KMS-11 (cell line): ENCODE results near the gene ZNF516.

Experiments used
- H2AFZ ChIP-seq: fragments of 200-600 bp; sonication (generic); 2 replicates; pipeline ENCODE4 v1.6.1; 2016; ENCODE audit warnings: antibody characterized with exemption, mixed run types, low read depth
- H3K27ac ChIP-seq: fragments of 200-600 bp; sonication (generic); 2 replicates; pipeline ENCODE4 v1.6.1; 2016; ENCODE audit warnings: mild to moderate bottlenecking, mixed run types
- H3K27me3 ChIP-seq: fragments of 200-600 bp; sonication (generic); 2 replicates; pipeline ENCODE4 v1.6.1; 2017; ENCODE audit warnings: mild to moderate bottlenecking, low read depth, mixed run types, moderate library complexity; ENCODE audit not compliant: insufficient read depth
- H3K36me3 ChIP-seq: fragments of 200-600 bp; sonication (generic); 2 replicates; pipeline ENCODE4 v1.6.1; 2017; ENCODE audit warnings: mild to moderate bottlenecking, mixed run types; ENCODE audit not compliant: insufficient read depth
- H3K4me1 ChIP-seq: fragments of 200-600 bp; sonication (generic); 2 replicates; pipeline ENCODE4 v1.6.1; 2016; ENCODE audit warnings: mild to moderate bottlenecking, low read depth, mixed run types; ENCODE audit not compliant: poor library complexity, severe bottlenecking
- H3K4me2 ChIP-seq: fragments of 200-600 bp; sonication (generic); 2 replicates; pipeline ENCODE4 v1.7.0; 2016; ENCODE audit warnings: mild to moderate bottlenecking, mixed run types
- H3K4me3 ChIP-seq: fragments of 200-600 bp; sonication (generic); IDR thresholded peaks from 2 replicates; pipeline ENCODE4 v1.6.1; 2017; ENCODE audit warnings: low read depth, low read length, mixed read lengths; ENCODE audit not compliant: insufficient read depth
- H3K79me2 ChIP-seq: fragments of 200-600 bp; sonication (generic); 2 replicates; pipeline ENCODE4 v1.6.1; 2016; ENCODE audit warnings: low read depth, mixed run types; ENCODE audit not compliant: insufficient read depth
- H3K9ac ChIP-seq: fragments of 200-600 bp; sonication (generic); 2 replicates; pipeline ENCODE4 v1.6.1; 2016; ENCODE audit warnings: mild to moderate bottlenecking, mixed run types
- H4K20me1 ChIP-seq: fragments of 200-600 bp; sonication (generic); 2 replicates; pipeline ENCODE4 v1.6.1; 2016; ENCODE audit warnings: mild to moderate bottlenecking, mixed run types; ENCODE audit not compliant: insufficient read depth
- CTCF ChIP-seq: fragments of 200-600 bp; sonication (generic); conservative IDR thresholded peaks from 2 replicates; pipeline ENCODE4 v1.6.1; 2017; ENCODE audit warnings: low read depth, mild to moderate bottlenecking, antibody characterized with exemption, low read length, moderate library complexity, mixed read lengths

ZNF516 gene

GRCh38 chr18:76384114-76384790 is 110.8 kb downstream of the ZNF516 start:
- Histone ChIP-seq H3K4me2 (no peak overlapping the region), H2AFZ (no peak overlapping the region), H3K27ac (no peak overlapping the region), H3K36me3 (peaks cover 8% of the 10 kb centered on the region), H3K27me3 (no peaks in the 10 kb centered on the region), H3K4me3 (no peak overlapping the region), H3K9ac (no peak overlapping the region), H3K79me2 (peaks cover 15% of the 10 kb centered on the region), H3K4me1 (no peaks in the 10 kb centered on the region), H4K20me1 (no peaks in the 10 kb centered on the region)
- TF ChIP-seq CTCF: no peak

- no peak for TF ChIP-seq CTCF
- Histone ChIP-seq H3K79me2 (peaks cover 10% of the 10 kb centered on the region), H3K9ac (no peak overlapping the region), H3K27me3 (no peaks in the 10 kb centered on the region), H4K20me1 (no peaks in the 10 kb centered on the region), H3K27ac (no peak overlapping the region), H3K4me3 (no peak overlapping the region), H2AFZ (no peak overlapping the region), H3K4me1 (no peaks in the 10 kb centered on the region), H3K4me2 (no peak overlapping the region), H3K36me3 (peaks cover 8% of the 10 kb centered on the region)
Measured at GRCh38 chr18:76383636-76384035, 111.4 kb downstream of the ZNF516 start.

- H4K20me1 ChIP-seq: no peaks in the 10 kb centered on the region
- H3K79me2 ChIP-seq: peaks cover 9% of the 10 kb centered on the region
- H3K4me1 ChIP-seq: no peaks in the 10 kb centered on the region
- H3K9ac ChIP-seq: no peak overlapping the region
- H2AFZ ChIP-seq: no peak overlapping the region
- H3K27me3 ChIP-seq: no peaks in the 10 kb centered on the region
- no peak for TF ChIP-seq CTCF
- H3K4me2 ChIP-seq: no peak overlapping the region
- peaks cover 8% of the 10 kb centered on the region for H3K36me3 ChIP-seq
- H3K4me3 ChIP-seq: no peak overlapping the region
- H3K27ac ChIP-seq: no peak overlapping the region
Measured at GRCh38 chr18:76382275-76382674, 112.8 kb downstream of the ZNF516 start.

GRCh38 chr18:76380791-76381405 is 114.1 kb downstream of the ZNF516 start:
- no peak for TF ChIP-seq CTCF
- Histone ChIP-seq H3K27ac (no peak overlapping the region), H3K4me2 (no peak overlapping the region), H3K9ac (no peak overlapping the region), H3K27me3 (no peaks in the 10 kb centered on the region), H2AFZ (no peak overlapping the region), H3K36me3 (peaks cover 8% of the 10 kb centered on the region), H3K79me2 (peaks cover 1% of the 10 kb centered on the region), H4K20me1 (no peaks in the 10 kb centered on the region), H3K4me1 (no peaks in the 10 kb centered on the region), H3K4me3 (no peak overlapping the region)
